HG03045 (cell line): ENCODE data around the gene STAT3.
"Not testable (repeated sequence)": the region's sequence is repeated elsewhere in the genome, so short reads cannot be mapped to it uniquely, and the experiment has no call there.

Experiments
- ATAC-seq: cut with Tn5 transposase; IDR thresholded peaks from one replicate; pipeline ENCODE4 v1.9.1; 2021; ENCODE audit warnings: mild to moderate bottlenecking, moderate library complexity; ENCODE audit not compliant: unreplicated experiment

Gene STAT3

GRCh38 chr17:42303694-42304093 is 84.5 kb downstream of the STAT3 start:
- ATAC-seq, result no peak

- no peak for ATAC-seq
Observed at GRCh38 chr17:42301022-42301421, 87.2 kb downstream of the STAT3 start.

- ATAC-seq, result not testable (repeated sequence)
Observed at GRCh38 chr17:42299913-42300312, 88.3 kb downstream of the STAT3 start.

GRCh38 chr17:42299361-42299760 is 88.9 kb downstream of the STAT3 start:
- ATAC-seq, result not testable (repeated sequence)

- not testable (repeated sequence) for ATAC-seq
Observed at GRCh38 chr17:42297775-42298174, 90.5 kb downstream of the STAT3 start.

GRCh38 chr17:42296012-42296411 is 92.2 kb downstream of the STAT3 start:
- no peak for ATAC-seq

GRCh38 chr17:42294469-42295398 is 93.5 kb downstream of the STAT3 start:
- no peak for ATAC-seq

- ATAC-seq, result no peak
Observed at GRCh38 chr17:42291129-42291528, 97.1 kb downstream of the STAT3 start.

GRCh38 chr17:42290577-42290976 is 97.7 kb downstream of the STAT3 start:
- no peak for ATAC-seq

- no peak for ATAC-seq
Observed at GRCh38 chr17:42289611-42290181, 98.5 kb downstream of the STAT3 start.

- ATAC-seq, result peak; percentile 4
Observed at GRCh38 chr17:42288803-42289610, 99.2 kb downstream of the STAT3 start.

- ATAC-seq, result peak; percentile 33
Observed at GRCh38 chr17:42287977-42288802, 100.1 kb downstream of the STAT3 start, which contains the start of gene STAT5A. Gene STAT5A (plus strand): TSS chr17:42288498. CDS start chr17:42289412, 914 bp downstream.

- ATAC-seq, result peak; percentile 19
Observed at GRCh38 chr17:42287305-42287976, 100.8 kb downstream of the STAT3 start.

- ATAC-seq, result no peak
Observed at GRCh38 chr17:42286411-42287221, 101.6 kb downstream of the STAT3 start.

- no peak for ATAC-seq
Observed at GRCh38 chr17:42285346-42286050, 102.7 kb downstream of the STAT3 start.

- ATAC-seq, result no peak
Observed at GRCh38 chr17:42284566-42284965, 103.7 kb downstream of the STAT3 start.

GRCh38 chr17:42284024-42284369 is 104.2 kb downstream of the STAT3 start:
- no peak for ATAC-seq

GRCh38 chr17:42283241-42284023 is 104.8 kb downstream of the STAT3 start:
- ATAC-seq, result no peak
